Transverse colon (tissue), 4 donors: Measurements from ENCODE around the gene DDIT3.

Source experiments
- CTCF ChIP-seq, 5 experiments: fragments of 200-600 bp in 3 of 5; fragments of 450-650 bp in 2 of 5; sonication (generic) in 3 of 5; IDR thresholded peaks; 1 replicate in 2 of 5; 2 replicates in 3 of 5; pipeline ENCODE4 v1.5.1; 2016 to 2017; ENCODE audit warnings: antibody characterized with exemption in 5 of 5, inconsistent platforms in 3 of 5, mild to moderate bottlenecking in 2 of 5, moderate library complexity in 1 of 5
- POLR2A ChIP-seq: fragments of 450-650 bp; IDR thresholded peaks from one replicate; pipeline ENCODE4 v1.6.1; 2016; ENCODE audit warnings: antibody characterized with exemption, mild to moderate bottlenecking, moderate library complexity
- POLR2AphosphoS5 ChIP-seq, 3 donors: sonication (generic); formaldehyde crosslinking; IDR thresholded peaks; one replicate each; pipeline ENCODE4 v1.6.1; 2016; ENCODE audit warnings: antibody characterized with exemption in 3 of 3

GRCh38 chr12:57497223-57498131, 22.8 kb downstream of the DDIT3 start:
- TF ChIP-seq CTCF (IDR thresholded peaks at IDR 0.05) (no peak), POLR2A (no peak), POLR2AphosphoS5 (IDR thresholded peaks at IDR 0.05) (no peak)
